Endodermal cell (in vitro differentiated cells): ENCODE measurements around the gene ASB1. TPM values are rescaled to one million over a fixed set of nuclear protein-coding genes. Genes with fewer than 3 reads are reported as not detected.
A peak's percentile ranks its signal among the peaks of the same experiment; 100 is the strongest.

ENCODE experiments used
- DNase-seq: peaks from one replicate; pipeline ENCODE4 v3.0.0-alpha.2; 2017
- H3K27ac ChIP-seq: 2 replicates; pipeline ENCODE4 v1.5.1; 2013; ENCODE audit warnings: mild to moderate bottlenecking, low read depth, low read length, moderate library complexity
- H3K27me3 ChIP-seq: 2 replicates; pipeline ENCODE4 v1.6.1; 2013; ENCODE audit warnings: mild to moderate bottlenecking, low read length, moderate library complexity; ENCODE audit not compliant: insufficient read depth, control insufficient read depth, poor library complexity, severe bottlenecking
- H3K36me3 ChIP-seq: 2 replicates; pipeline ENCODE4 v1.7.0; 2013; ENCODE audit warnings: mild to moderate bottlenecking, low read length, moderate library complexity; ENCODE audit not compliant: control insufficient read depth, insufficient read depth
- H3K4me1 ChIP-seq: one replicate; pipeline ENCODE4 v1.7.0; 2013; ENCODE audit warnings: low read length; ENCODE audit not compliant: control insufficient read depth, insufficient read depth
- H3K4me3 ChIP-seq: 2 replicates; pipeline ENCODE4 v1.5.1; 2013; ENCODE audit warnings: mild to moderate bottlenecking, low read length, moderate library complexity
- H3K9ac ChIP-seq: 2 replicates; pipeline ENCODE4 v1.6.1; 2013; ENCODE audit warnings: mild to moderate bottlenecking, low read length, moderate library complexity; ENCODE audit not compliant: poor library complexity, severe bottlenecking; ENCODE audit errors: extremely low read depth
- H3K9me3 ChIP-seq: 2 replicates; pipeline ENCODE4 v1.6.1; 2013; ENCODE audit warnings: mild to moderate bottlenecking, low read length, moderate library complexity; ENCODE audit not compliant: control insufficient read depth
- H3K27ac Mint-ChIP-seq: 2 replicates; pipeline ENCODE4 v1.8.0; 2020; ENCODE audit warnings: mixed read lengths
- H3K27me3 Mint-ChIP-seq: 2 replicates; pipeline ENCODE4 v1.8.0; 2021; ENCODE audit warnings: mild to moderate bottlenecking, mixed read lengths; ENCODE audit not compliant: insufficient read depth
- H3K36me3 Mint-ChIP-seq: 2 replicates; pipeline ENCODE4 v1.8.0; 2020; ENCODE audit warnings: low read depth, mixed read lengths
- H3K4me1 Mint-ChIP-seq: 2 replicates; pipeline ENCODE4 v1.8.0; 2020; ENCODE audit warnings: mixed read lengths
- H3K4me3 Mint-ChIP-seq: 2 replicates; pipeline ENCODE4 v1.8.0; 2020; ENCODE audit warnings: mild to moderate bottlenecking, moderate library complexity, mixed read lengths
- H3K9me3 Mint-ChIP-seq: 2 replicates; pipeline ENCODE4 v1.8.0; 2020; ENCODE audit warnings: mild to moderate bottlenecking, mixed read lengths
- WGBS, 2 experiments: methylation state at CpG; one replicate each; pipeline versions ENCODE4 v1.1.5 to v1.1.7; 2013; ENCODE audit warnings: missing lambda C conversion rate in 2 of 2, mixed read lengths in 1 of 2; ENCODE audit not compliant: insufficient coverage in 1 of 2, insufficient read length in 1 of 2; 5-methylcytosine and 5-hydroxymethylcytosine counted together
- total RNA-seq, 2 donors: library from RNA; stranded (reverse); fragmentation: NEBNext Ultra II Directional in 1 of 2; extraction: Animal tissue kit (Norgen Biotek cat#: 25700) in 1 of 2; gene quantifications; 2 replicates in 1 of 2; 3 replicates in 1 of 2; pipeline ENCODE4 v1.2.1, GENCODE V29; 2021
- TF ChIP-seq, protein P1 (sequence below): fragments of 200-600 bp; sonication (generic); conservative IDR thresholded peaks from 2 replicates; pipeline ENCODE4 v1.5.0; 2021; ENCODE audit warnings: antibody characterized with exemption, mild to moderate bottlenecking

The ASB1 gene
- total RNA-seq, 2 donors from 2014 or later, result 39.0 to 39.6 TPM

DNA sequence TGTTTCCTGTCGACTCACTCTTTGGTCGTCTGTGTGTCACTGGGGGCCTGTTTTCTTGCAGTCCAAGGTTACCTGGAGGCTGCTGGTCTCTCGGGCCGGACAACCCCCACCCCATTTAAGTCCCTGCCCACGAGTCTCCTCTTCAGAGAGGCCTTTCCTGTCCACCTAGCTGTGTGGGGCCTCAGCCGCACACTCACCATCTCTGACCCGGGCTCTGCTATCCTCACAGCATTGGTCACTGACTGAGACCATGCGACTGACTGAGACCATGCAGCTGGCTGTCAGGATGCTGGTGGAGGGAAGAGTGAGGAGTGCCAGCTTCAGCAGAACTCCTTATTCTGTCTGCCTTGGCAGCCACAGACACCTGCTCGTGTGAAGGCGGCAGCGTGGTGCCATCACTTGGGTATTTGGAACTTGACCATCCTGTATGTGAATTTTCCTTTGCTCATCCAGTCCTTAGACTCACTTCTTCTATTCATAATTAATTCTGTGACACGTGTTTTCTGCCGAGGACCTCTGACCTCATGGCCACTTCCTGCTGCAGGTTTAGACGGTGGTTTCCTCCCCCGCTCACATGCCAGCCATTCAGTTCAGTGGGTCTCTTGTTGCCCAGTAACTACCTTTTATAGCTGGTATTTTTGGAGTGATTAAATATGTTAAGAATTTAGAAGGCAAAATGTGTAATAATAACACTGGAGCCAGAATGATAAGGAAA, 47.5 kb upstream of the ASB1 start:
- no peak for DNase-seq
- H3K4me1 ChIP-seq, result no peaks in the 10 kb centered on the region
- Mint-ChIP-seq H3K4me1 (no peaks in the 10 kb centered on the region), H3K27ac (peak overlapping the region; percentile 0), H3K9me3 (peaks cover 12% of the 10 kb centered on the region), H3K4me3 (no peak overlapping the region), H3K36me3 (peaks cover 29% of the 10 kb centered on the region), H3K27me3 (no peaks in the 10 kb centered on the region)
- 90 to 92% methylated on average over 9 to 15 of the region's 15 CpGs for WGBS, 2 experiments
- H3K27me3 ChIP-seq, result no peaks in the 10 kb centered on the region
- H3K9me3 ChIP-seq, result no peaks in the 10 kb centered on the region
- peaks cover 14% of the 10 kb centered on the region for H3K36me3 ChIP-seq
- no peak overlapping the region for H3K4me3 ChIP-seq
- H3K27ac ChIP-seq, result peak overlapping the region; percentile 38
- TF ChIP-seq, protein P1, sequence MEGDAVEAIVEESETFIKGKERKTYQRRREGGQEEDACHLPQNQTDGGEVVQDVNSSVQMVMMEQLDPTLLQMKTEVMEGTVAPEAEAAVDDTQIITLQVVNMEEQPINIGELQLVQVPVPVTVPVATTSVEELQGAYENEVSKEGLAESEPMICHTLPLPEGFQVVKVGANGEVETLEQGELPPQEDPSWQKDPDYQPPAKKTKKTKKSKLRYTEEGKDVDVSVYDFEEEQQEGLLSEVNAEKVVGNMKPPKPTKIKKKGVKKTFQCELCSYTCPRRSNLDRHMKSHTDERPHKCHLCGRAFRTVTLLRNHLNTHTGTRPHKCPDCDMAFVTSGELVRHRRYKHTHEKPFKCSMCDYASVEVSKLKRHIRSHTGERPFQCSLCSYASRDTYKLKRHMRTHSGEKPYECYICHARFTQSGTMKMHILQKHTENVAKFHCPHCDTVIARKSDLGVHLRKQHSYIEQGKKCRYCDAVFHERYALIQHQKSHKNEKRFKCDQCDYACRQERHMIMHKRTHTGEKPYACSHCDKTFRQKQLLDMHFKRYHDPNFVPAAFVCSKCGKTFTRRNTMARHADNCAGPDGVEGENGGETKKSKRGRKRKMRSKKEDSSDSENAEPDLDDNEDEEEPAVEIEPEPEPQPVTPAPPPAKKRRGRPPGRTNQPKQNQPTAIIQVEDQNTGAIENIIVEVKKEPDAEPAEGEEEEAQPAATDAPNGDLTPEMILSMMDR, result no peak
- no peak overlapping the region for H3K9ac ChIP-seq

DNA sequence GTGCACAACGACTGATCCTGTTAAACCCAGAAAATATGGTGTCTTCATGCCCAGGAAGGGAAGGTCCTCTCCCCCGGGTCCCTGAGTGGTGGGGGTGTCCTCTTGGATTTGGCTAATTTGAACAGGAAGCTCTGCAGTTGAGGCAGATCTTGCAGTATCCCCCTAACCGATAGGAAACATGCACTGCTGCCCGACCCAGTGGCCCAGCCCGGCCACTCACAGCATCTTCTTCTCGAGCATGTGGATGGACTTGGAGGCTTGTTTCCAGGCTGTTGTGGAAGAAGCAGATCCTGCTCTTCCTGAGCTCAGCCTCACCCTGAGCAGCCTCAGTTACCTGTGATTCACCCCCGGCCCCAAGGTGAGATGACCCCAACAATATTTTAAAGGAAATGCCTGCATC, 46.4 kb upstream of the ASB1 start:
- WGBS, 2 experiments, result 94 to 95% methylated on average over 5 to 7 of the region's 7 CpGs
- no peaks in the 10 kb centered on the region for H3K4me1 Mint-ChIP-seq
- peak; percentile 50 for DNase-seq
- no peaks in the 10 kb centered on the region for H3K27me3 Mint-ChIP-seq
- peaks cover 12% of the 10 kb centered on the region for H3K9me3 Mint-ChIP-seq
- no peaks in the 10 kb centered on the region for H3K4me1 ChIP-seq
- peak overlapping the region; percentile 67 for H3K27ac Mint-ChIP-seq
- no peak overlapping the region for H3K27ac ChIP-seq
- no peak overlapping the region for H3K9ac ChIP-seq
- H3K4me3 Mint-ChIP-seq, result no peak overlapping the region
- H3K9me3 ChIP-seq, result no peaks in the 10 kb centered on the region
- H3K36me3 ChIP-seq, result peaks cover 14% of the 10 kb centered on the region
- H3K4me3 ChIP-seq, result no peak overlapping the region
- no peaks in the 10 kb centered on the region for H3K27me3 ChIP-seq
- TF ChIP-seq, protein P1, result no peak
- peaks cover 32% of the 10 kb centered on the region for H3K36me3 Mint-ChIP-seq

DNA sequence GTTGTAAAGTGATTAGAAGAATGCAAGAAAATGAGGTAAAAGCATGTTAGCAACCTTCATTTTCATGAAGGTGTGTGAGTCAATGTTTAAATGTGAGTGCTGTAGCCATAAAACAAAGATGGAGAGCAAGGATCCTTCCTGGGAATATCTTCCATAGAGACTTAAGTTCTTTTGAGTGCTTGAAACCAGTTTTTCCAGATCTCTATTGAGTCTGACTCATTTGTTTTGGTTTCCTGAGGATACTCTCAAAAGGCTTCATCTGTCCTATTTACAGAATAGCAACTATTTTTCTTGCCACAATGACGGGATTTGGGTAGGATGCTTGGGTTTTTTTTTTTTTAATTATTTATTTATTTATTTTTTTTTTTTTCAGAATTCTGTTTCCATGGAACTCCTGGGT, 45.9 kb upstream of the ASB1 start:
- Histone ChIP-seq H3K4me3 (no peak overlapping the region), H3K9me3 (no peaks in the 10 kb centered on the region), H3K36me3 (peaks cover 14% of the 10 kb centered on the region), H3K4me1 (no peaks in the 10 kb centered on the region), H3K9ac (no peak overlapping the region), H3K27me3 (no peaks in the 10 kb centered on the region), H3K27ac (no peak overlapping the region)
- no peaks in the 10 kb centered on the region for H3K4me1 Mint-ChIP-seq
- H3K27ac Mint-ChIP-seq, result peak overlapping the region; percentile 67
- TF ChIP-seq, protein P1, result no peak
- H3K4me3 Mint-ChIP-seq, result no peak overlapping the region
- H3K27me3 Mint-ChIP-seq, result no peaks in the 10 kb centered on the region
- H3K9me3 Mint-ChIP-seq, result peaks cover 12% of the 10 kb centered on the region
- peaks cover 32% of the 10 kb centered on the region for H3K36me3 Mint-ChIP-seq
- no CpG with 5 or more reads among the region's 1 CpG for WGBS, 2 experiments
- DNase-seq, result no peak
